ENCODE results near the gene SHISAL2A. TPM values are rescaled to one million over a fixed set of nuclear protein-coding genes. Genes with fewer than 3 reads are reported as not detected.

The SHISAL2A gene
- total RNA-seq, 1 donor = not detected

GRCh38 chr1:52601991-52602855 is 30.7 kb upstream of the SHISAL2A start, which contains the start of gene GPX7:
Gene GPX7, plus strand, starts transcription at chr1:52602371. Its CDS starts 39 bp downstream, at chr1:52602410.
- H3K4me3 ChIP-seq (ENCODE audit: low read depth, low read length) = peak within 1 kb of the TSS; percentile 61
- no peak for TF ChIP-seq CTCF (IDR thresholded peaks at IDR 0.05; ENCODE audit: insufficient read depth, low read length)
- DNase-seq (ENCODE audit: low read depth) = peak; percentile 55

DNA sequence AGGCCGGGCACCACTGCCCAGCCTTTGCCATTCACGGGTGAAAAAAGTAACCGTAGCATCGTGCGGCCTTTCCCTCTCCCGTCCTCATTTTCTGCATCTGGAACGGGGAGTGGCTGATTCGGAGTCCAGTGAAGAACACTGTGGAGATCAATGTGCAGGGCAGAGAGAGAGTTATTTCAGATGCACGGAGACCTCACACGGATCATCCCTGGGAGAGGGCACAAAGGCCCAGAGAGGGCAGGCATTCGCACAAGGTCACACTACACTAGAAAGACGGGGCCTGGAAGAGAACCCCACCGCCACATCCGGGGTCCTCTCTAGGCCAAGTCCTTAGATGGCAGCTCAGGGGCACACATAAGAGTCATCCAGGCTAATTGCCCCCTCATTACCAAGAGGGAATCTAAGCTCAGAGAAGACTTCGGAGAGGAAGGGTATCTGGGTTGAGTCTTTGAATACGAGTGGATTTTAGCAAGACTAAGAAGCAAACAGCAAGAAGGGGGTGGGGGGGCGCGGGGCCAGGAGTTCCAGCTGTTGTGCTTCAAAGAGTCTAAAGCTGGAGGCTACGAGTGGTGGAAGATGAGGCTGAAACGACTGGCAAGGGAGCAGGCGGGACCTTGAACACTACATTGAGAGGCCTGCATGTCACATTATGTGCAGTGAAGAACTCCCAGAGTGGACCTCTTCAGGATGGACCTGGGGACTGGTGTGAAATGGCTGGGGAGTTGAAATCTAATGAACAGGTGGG is 29.9 kb upstream of the SHISAL2A start:
- DNase-seq (ENCODE audit: low read depth) = peak; percentile 46
- TF ChIP-seq CTCF (IDR thresholded peaks at IDR 0.05; ENCODE audit: insufficient read depth, low read length) = no peak
- peak overlapping the region; percentile 61 for H3K4me3 ChIP-seq (ENCODE audit: low read depth, low read length)

DNA sequence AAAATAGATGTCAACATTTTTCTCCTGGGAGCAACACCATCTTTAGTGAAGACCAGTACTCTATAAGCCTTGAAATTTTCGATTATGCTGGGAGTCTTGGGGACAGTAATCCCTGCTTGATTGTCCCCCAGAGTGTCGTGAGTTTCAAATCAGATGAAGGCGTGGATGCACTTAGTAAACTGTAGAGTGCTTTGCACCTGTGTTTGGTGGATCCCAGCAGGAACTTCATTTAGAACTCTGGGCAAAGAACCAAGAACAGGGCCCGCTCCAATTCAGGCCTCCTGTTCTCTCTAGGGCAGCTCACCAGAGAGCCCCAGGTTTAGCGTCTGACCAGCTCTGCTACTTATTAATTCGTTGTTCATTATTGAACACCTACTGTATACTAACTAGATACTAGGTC is 29.3 kb upstream of the SHISAL2A start:
- no peak for TF ChIP-seq CTCF (IDR thresholded peaks at IDR 0.05; ENCODE audit: insufficient read depth, low read length)
- DNase-seq (ENCODE audit: low read depth) = no peak
- H3K4me3 ChIP-seq (ENCODE audit: low read depth, low read length) = no peak overlapping the region

- TF ChIP-seq CTCF (IDR thresholded peaks at IDR 0.05; ENCODE audit: insufficient read depth, low read length) = no peak
- DNase-seq (ENCODE audit: low read depth) = no peak
- no peak overlapping the region for H3K4me3 ChIP-seq (ENCODE audit: low read depth, low read length)
Measured at GRCh38 chr1:52604063-52604770, 28.8 kb upstream of the SHISAL2A start.

- H3K4me3 ChIP-seq (ENCODE audit: low read depth, low read length) = no peak overlapping the region
- DNase-seq (ENCODE audit: low read depth) = no peak
- no peak for TF ChIP-seq CTCF (IDR thresholded peaks at IDR 0.05; ENCODE audit: insufficient read depth, low read length)
Measured at GRCh38 chr1:52613636-52614373, 19.2 kb upstream of the SHISAL2A start.

DNA sequence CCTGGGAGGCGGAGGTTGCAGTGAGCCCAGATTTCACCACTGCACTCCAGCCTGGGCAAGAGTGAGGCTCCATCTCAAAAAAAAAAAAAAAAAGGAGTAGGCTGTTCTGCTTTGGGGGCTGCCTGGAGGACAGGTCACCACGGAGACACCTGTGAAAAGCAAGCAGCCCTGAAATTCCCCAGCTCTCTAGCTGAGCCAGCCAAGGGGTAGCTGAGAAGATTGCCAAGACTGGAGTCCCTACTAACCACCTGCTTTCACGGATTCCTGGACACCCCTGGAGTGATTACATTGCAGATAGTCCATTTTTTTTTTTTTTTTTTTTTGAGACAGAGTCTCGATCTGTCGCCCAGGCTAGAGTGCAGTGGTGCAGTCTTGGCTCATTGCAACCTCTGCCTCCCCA is 18.3 kb upstream of the SHISAL2A start:
- no peak for DNase-seq (ENCODE audit: low read depth)
- no peak for TF ChIP-seq CTCF (IDR thresholded peaks at IDR 0.05; ENCODE audit: insufficient read depth, low read length)
- H3K4me3 ChIP-seq (ENCODE audit: low read depth, low read length) = no peak overlapping the region
